Naive B cell (primary cell): ENCODE results near the gene RGS6. TPM values are rescaled to one million over a fixed set of nuclear protein-coding genes. Genes with fewer than 3 reads are reported as not detected.

ENCODE experiments used
- ATAC-seq, 2 donors: fragments of 150-1000 bp; cut with Tn5 transposase; 2 replicates each; pipeline ENCODE4 v1.10.0; 2021; ENCODE audit warnings: low read depth in 2 of 2, mild to moderate bottlenecking in 2 of 2, moderate library complexity in 2 of 2
- DNase-seq: peaks from one replicate; pipeline ENCODE4 v3.0.0; 2022
- H3K27ac Mint-ChIP-seq, 6 donors: one replicate each; pipeline ENCODE4 v1.8.0; 2020 to 2022; ENCODE audit warnings: mild to moderate bottlenecking in 6 of 6, mixed read lengths in 6 of 6, moderate library complexity in 5 of 6, inconsistent platforms in 2 of 6
- H3K27me3 Mint-ChIP-seq, 3 donors: one replicate each; pipeline ENCODE4 v1.8.0; 2021 to 2022; ENCODE audit warnings: mixed read lengths in 3 of 3, mild to moderate bottlenecking in 1 of 3
- H3K36me3 Mint-ChIP-seq, 2 donors: one replicate each; pipeline ENCODE4 v1.8.0; 2020 to 2022; ENCODE audit warnings: mixed read lengths in 2 of 2, inconsistent platforms in 1 of 2, mild to moderate bottlenecking in 1 of 2
- H3K4me1 Mint-ChIP-seq, 3 donors: one replicate each; pipeline ENCODE4 v1.8.0; 2020 to 2022; ENCODE audit warnings: mixed read lengths in 3 of 3, inconsistent platforms in 1 of 3, mild to moderate bottlenecking in 1 of 3, moderate library complexity in 1 of 3
- H3K4me3 Mint-ChIP-seq, 8 donors: one replicate each; pipeline ENCODE4 v1.8.0; 2020 to 2022; ENCODE audit warnings: mild to moderate bottlenecking in 8 of 8, mixed read lengths in 8 of 8, moderate library complexity in 8 of 8, inconsistent platforms in 2 of 8
- H3K9me3 Mint-ChIP-seq, 7 donors: one replicate each; pipeline ENCODE4 v1.8.0; 2020 to 2022; ENCODE audit warnings: mixed read lengths in 7 of 7, mild to moderate bottlenecking in 5 of 7, inconsistent platforms in 2 of 7, moderate library complexity in 1 of 7
- polyA plus RNA-seq, 6 donors: library from polyadenylated mRNA; unstranded; fragments of 300-500 nt; fragmentation: Illumina TruSeq; gene quantifications; one replicate each; pipeline ENCODE4 v1.2.3, GENCODE V29; 2021; ENCODE audit warnings: low read depth in 6 of 6

Gene RGS6
- polyA plus RNA-seq, 6 donors from 2014 or later = 0.06 to 0.28 (median 0.20) TPM; not detected in 2

- Mint-ChIP-seq H3K4me3 (peak overlapping the region; percentile 53 to 92 (median 84)), H3K4me1 (peaks cover 36 to 58% (median 55%) of the 10 kb centered on the region in 3 donors), H3K27ac (peak overlapping the region in 2 of 6 donors; percentile 23 to 60), H3K9me3 (no peaks in the 10 kb centered on the region), H3K27me3 (no peaks in the 10 kb centered on the region), H3K36me3 (no peaks in the 10 kb centered on the region)
- no peak for DNase-seq
- no peak for ATAC-seq
These were observed 512.5 kb downstream of the RGS6 start for GRCh38 chr14:72444701-72445100.

GRCh38 chr14:72448212-72448611 lies 516.0 kb downstream of the RGS6 start:
- no peak for DNase-seq
- no peak overlapping the region for H3K4me3 Mint-ChIP-seq
- H3K27ac Mint-ChIP-seq = peak overlapping the region in 1 of 6 donors; percentile 44
- H3K36me3 Mint-ChIP-seq = no peaks in the 10 kb centered on the region
- ATAC-seq = no peak
- no peaks in the 10 kb centered on the region for H3K9me3 Mint-ChIP-seq
- H3K4me1 Mint-ChIP-seq = peaks cover 37 to 55% (median 53%) of the 10 kb centered on the region in 3 donors
- H3K27me3 Mint-ChIP-seq = peaks cover 0 to 9% (median 0%) of the 10 kb centered on the region in 3 donors

GRCh38 chr14:72450473-72451044 lies 518.3 kb downstream of the RGS6 start:
- Mint-ChIP-seq H3K4me3 (peak overlapping the region in 3 of 8 donors; percentile 8 to 77 (median 65)), H3K36me3 (no peaks in the 10 kb centered on the region), H3K27ac (peak overlapping the region in 3 of 6 donors; percentile 37 to 74 (median 46)), H3K27me3 (peaks cover 0 to 9% (median 0%) of the 10 kb centered on the region in 3 donors), H3K9me3 (no peaks in the 10 kb centered on the region), H3K4me1 (peaks cover 22 to 36% (median 35%) of the 10 kb centered on the region in 3 donors)
- ATAC-seq (no peak), DNase-seq (no peak)

DNA sequence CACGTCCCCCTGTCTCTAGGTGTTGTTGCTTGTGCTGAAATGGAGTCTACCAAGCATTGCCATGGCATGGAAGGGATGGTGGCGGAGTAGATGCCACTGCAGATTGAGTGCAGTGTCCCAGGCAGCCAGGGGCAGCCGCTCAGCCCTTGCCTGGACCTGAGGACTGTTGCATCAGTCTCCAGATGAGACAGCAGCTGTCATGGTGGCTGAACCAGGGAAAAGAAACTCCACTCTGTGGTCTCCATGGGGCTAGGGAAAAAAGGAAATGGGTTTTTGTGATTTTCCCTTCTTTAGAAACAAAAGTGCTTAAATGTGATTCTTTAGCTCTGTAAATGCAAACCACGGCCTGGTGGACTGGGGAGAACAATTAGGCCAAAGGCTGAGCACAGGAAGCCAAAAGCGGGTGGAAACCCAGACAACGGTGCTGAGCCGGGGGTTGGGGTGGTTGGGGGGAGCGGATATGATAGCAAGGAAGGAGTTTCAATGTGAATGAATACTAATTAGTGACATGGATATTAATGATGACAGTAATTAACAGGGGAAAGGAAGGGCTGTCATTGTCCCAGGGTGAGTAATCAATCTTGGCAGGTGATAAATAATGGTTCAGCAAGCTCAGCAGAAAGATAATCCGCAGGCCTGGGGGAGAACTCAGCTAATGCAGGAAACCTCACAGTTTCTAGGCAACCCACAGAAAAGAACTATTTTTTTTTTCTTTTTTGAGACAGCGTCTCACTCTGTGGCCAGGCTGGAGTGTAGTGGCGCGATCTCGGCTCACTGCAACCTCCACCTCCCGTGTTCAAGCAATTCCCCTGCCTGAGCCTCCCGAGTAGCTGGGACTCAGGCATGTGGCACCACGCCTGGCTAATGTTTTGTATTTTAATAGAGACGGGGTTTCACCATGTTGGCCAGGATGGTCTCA lies 519.1 kb downstream of the RGS6 start:
- no peaks in the 10 kb centered on the region for H3K9me3 Mint-ChIP-seq
- ATAC-seq = peak; percentile 65 to 69
- peak overlapping the region in 5 of 6 donors; percentile 37 to 84 (median 74) for H3K27ac Mint-ChIP-seq
- peaks cover 0 to 9% (median 0%) of the 10 kb centered on the region in 3 donors for H3K27me3 Mint-ChIP-seq
- no peak for DNase-seq
- H3K4me1 Mint-ChIP-seq = peaks cover 22 to 35% (median 29%) of the 10 kb centered on the region in 3 donors
- H3K36me3 Mint-ChIP-seq = no peaks in the 10 kb centered on the region
- peak overlapping the region in 7 of 8 donors; percentile 23 to 77 (median 65) for H3K4me3 Mint-ChIP-seq

DNA sequence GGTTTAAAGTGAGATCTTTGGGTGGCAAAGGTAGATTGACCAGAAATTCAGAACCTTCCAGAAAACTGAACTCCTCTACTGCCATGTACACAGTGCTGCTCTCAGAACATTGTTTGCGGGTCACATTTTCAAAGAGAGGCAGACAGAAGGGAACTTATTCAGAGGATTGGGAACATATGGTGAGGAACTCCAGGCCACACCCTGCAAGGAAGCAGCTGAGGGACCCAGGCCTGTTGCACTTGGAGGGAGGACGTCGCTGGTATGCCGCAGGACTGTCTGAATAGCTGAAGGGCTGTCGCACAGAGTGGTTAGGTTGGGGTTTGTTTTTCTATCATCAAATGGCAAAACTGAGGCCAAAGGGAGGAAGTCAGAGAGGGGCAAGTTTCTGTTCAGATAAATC lies 520.5 kb downstream of the RGS6 start:
- H3K36me3 Mint-ChIP-seq = no peaks in the 10 kb centered on the region
- peak overlapping the region in 1 of 6 donors; percentile 82 for H3K27ac Mint-ChIP-seq
- no peaks in the 10 kb centered on the region for H3K9me3 Mint-ChIP-seq
- no peak overlapping the region for H3K4me3 Mint-ChIP-seq
- peaks cover 22 to 29% (median 22%) of the 10 kb centered on the region in 3 donors for H3K4me1 Mint-ChIP-seq
- ATAC-seq (no peak), DNase-seq (no peak)
- H3K27me3 Mint-ChIP-seq = peaks cover 0 to 9% (median 0%) of the 10 kb centered on the region in 3 donors

- DNase-seq (no peak), ATAC-seq (no peak)
- H3K9me3 Mint-ChIP-seq = no peaks in the 10 kb centered on the region
- peak overlapping the region in 1 of 6 donors; percentile 83 for H3K27ac Mint-ChIP-seq
- H3K4me3 Mint-ChIP-seq = no peak overlapping the region
- H3K36me3 Mint-ChIP-seq = no peaks in the 10 kb centered on the region
- peaks cover 22 to 25% (median 22%) of the 10 kb centered on the region in 3 donors for H3K4me1 Mint-ChIP-seq
- H3K27me3 Mint-ChIP-seq = peaks cover 0 to 16% (median 9%) of the 10 kb centered on the region in 3 donors
These were observed 522.3 kb downstream of the RGS6 start for GRCh38 chr14:72454388-72455160.

GRCh38 chr14:72457641-72458040 lies 525.4 kb downstream of the RGS6 start:
- H3K36me3 Mint-ChIP-seq = no peaks in the 10 kb centered on the region
- peaks cover 0 to 20% (median 3%) of the 10 kb centered on the region in 3 donors for H3K27me3 Mint-ChIP-seq
- no peak overlapping the region for H3K4me3 Mint-ChIP-seq
- no peaks in the 10 kb centered on the region for H3K9me3 Mint-ChIP-seq
- no peak overlapping the region for H3K27ac Mint-ChIP-seq
- ATAC-seq (no peak), DNase-seq (no peak)
- H3K4me1 Mint-ChIP-seq = peaks cover 0 to 3% (median 2%) of the 10 kb centered on the region in 3 donors

DNA sequence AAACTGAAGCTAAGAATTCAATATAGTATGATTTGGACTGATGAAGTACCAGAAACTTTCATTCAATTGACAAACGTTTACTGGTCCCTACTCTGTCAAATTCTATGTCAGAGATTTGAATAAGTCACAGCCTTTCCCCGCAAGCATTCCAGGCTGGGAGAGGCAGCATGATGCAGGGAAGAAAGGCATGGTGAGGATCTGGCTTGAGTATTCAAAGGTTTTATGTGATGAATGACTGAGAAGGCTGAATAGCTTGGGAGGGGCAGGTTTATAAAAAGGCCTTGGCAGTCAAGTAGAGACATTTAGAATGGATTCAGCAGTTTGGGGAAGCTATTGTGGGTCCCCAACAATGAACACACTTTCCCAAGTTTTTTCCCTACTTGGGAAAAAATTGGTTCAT lies 529.8 kb downstream of the RGS6 start:
- DNase-seq (no peak), ATAC-seq (no peak)
- Mint-ChIP-seq H3K4me3 (no peak overlapping the region), H3K36me3 (peaks cover 0 to 18% of the 10 kb centered on the region in 2 donors), H3K9me3 (peaks cover 5 to 21% (median 17%) of the 10 kb centered on the region in 7 donors), H3K4me1 (no peaks in the 10 kb centered on the region), H3K27me3 (peaks cover 0 to 31% (median 18%) of the 10 kb centered on the region in 3 donors), H3K27ac (no peak overlapping the region)

DNA sequence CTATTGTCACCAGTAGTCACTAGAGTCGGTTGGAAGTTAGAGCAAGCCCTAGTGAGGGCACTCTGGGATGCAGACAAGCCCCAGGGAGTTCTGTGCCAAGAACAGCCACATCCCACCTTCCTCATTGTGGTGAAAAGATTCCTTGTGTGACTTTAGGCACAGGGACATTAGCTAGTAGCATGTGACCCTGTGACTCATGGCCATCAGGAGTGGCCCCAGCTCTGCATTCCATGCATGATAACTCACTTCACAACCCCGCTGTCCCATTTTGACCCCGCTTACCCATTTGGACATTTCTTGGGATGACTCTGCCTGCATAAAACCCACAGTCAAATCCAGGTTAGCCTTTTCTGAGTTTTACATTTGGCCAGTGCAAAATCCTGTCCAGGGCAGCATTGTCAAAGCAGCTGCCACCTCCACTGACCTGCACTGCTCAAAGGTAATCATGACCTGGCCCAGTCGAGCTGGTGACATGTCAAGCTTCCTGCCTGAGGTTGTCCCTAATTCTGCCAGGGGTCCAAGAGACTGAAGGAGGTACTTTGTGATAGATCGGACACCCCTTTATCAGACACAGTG lies 531.1 kb downstream of the RGS6 start:
- no peaks in the 10 kb centered on the region for H3K4me1 Mint-ChIP-seq
- peaks cover 0 to 27% (median 18%) of the 10 kb centered on the region in 3 donors for H3K27me3 Mint-ChIP-seq
- DNase-seq (no peak), ATAC-seq (no peak)
- H3K4me3 Mint-ChIP-seq = no peak overlapping the region
- peaks cover 5 to 25% (median 21%) of the 10 kb centered on the region in 7 donors for H3K9me3 Mint-ChIP-seq
- no peak overlapping the region for H3K27ac Mint-ChIP-seq
- H3K36me3 Mint-ChIP-seq = peaks cover 0 to 18% of the 10 kb centered on the region in 2 donors

DNA sequence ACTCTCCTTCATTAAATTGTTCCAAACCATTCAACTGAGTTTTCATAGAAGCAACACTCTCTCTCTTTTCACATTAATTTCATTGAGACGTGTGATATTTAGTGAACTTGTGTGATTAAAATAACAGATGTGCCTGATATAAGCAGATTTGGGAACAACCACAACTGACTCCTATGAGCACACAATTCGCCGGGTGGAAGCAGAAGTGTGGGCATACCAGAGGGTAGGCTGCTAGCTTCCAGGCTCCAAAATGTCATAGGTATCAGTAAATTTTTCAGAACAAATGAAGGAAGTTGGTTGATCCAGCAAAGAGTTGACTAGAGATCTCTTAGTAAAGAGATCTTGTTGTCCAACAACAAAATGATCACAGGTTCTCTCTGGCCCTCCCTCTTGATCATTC lies 532.0 kb downstream of the RGS6 start:
- no peak overlapping the region for H3K4me3 Mint-ChIP-seq
- no peaks in the 10 kb centered on the region for H3K4me1 Mint-ChIP-seq
- H3K27ac Mint-ChIP-seq = peak overlapping the region in 1 of 6 donors; percentile 24
- H3K36me3 Mint-ChIP-seq = peaks cover 0 to 18% of the 10 kb centered on the region in 2 donors
- H3K27me3 Mint-ChIP-seq = peaks cover 0 to 18% (median 18%) of the 10 kb centered on the region in 3 donors
- peaks cover 5 to 25% (median 21%) of the 10 kb centered on the region in 7 donors for H3K9me3 Mint-ChIP-seq
- ATAC-seq (no peak), DNase-seq (no peak)

DNA sequence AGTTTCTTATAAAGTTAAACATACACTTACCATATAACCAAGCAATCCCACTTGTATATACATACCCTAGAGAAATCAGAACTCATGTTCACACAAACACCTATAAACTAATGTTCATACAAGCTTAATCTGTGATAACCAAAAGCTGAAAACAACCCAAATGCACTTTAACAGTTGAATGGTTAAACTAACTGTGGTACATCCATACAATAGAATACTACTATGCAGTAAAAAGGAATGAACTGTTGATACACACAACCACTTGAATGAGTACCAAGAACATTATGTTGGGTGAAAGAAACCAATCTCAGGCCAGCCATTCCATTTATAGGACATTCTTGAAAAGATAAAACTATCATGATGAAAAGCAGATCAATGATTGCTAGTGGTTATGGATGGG lies 534.1 kb downstream of the RGS6 start:
- Mint-ChIP-seq H3K9me3 (peaks cover 5 to 25% (median 21%) of the 10 kb centered on the region in 7 donors), H3K27ac (no peak overlapping the region), H3K4me1 (no peaks in the 10 kb centered on the region), H3K36me3 (peaks cover 0 to 18% of the 10 kb centered on the region in 2 donors), H3K4me3 (no peak overlapping the region), H3K27me3 (peaks cover 0 to 18% (median 11%) of the 10 kb centered on the region in 3 donors)
- no peak for DNase-seq
- ATAC-seq = no peak

GRCh38 chr14:72471346-72471745 lies 539.1 kb downstream of the RGS6 start:
- DNase-seq = no peak
- Mint-ChIP-seq H3K36me3 (no peaks in the 10 kb centered on the region), H3K4me1 (peaks cover 3 to 7% (median 3%) of the 10 kb centered on the region in 3 donors), H3K27me3 (no peaks in the 10 kb centered on the region), H3K27ac (peak overlapping the region in 1 of 6 donors; percentile 3), H3K4me3 (no peak overlapping the region), H3K9me3 (peaks cover 0 to 11% (median 8%) of the 10 kb centered on the region in 7 donors)
- ATAC-seq = no peak

- H3K36me3 Mint-ChIP-seq = no peaks in the 10 kb centered on the region
- ATAC-seq = no peak
- H3K9me3 Mint-ChIP-seq = no peaks in the 10 kb centered on the region
- H3K27me3 Mint-ChIP-seq = no peaks in the 10 kb centered on the region
- peaks cover 18 to 22% (median 18%) of the 10 kb centered on the region in 3 donors for H3K4me1 Mint-ChIP-seq
- H3K4me3 Mint-ChIP-seq = no peak overlapping the region
- no peak overlapping the region for H3K27ac Mint-ChIP-seq
- DNase-seq = no peak
These were observed 540.6 kb downstream of the RGS6 start for GRCh38 chr14:72472845-72473244.
